Measurements from ENCODE around the gene EXD3. TPM values are rescaled to one million over a fixed set of nuclear protein-coding genes. Genes with fewer than 3 reads are reported as not detected.

EXD3 gene
- total and polyA plus RNA-seq, 2 experiments from 2014 or later: 32.3 to 72.1 TPM

GRCh38 chr9:137316012-137316981 lies 106.7 kb downstream of the EXD3 start:
- Histone ChIP-seq H3K27me3 (no peaks in the 10 kb centered on the region), H3K36me3 (no peaks in the 10 kb centered on the region), H3K4me3 (peak overlapping the region; percentile 22), H3K9me3 (ENCODE audit: low read depth) (no peaks in the 10 kb centered on the region), H3K4me1 (ENCODE audit: low read depth) (peaks cover 28% of the 10 kb centered on the region), H3K27ac (peak overlapping the region; percentile 60)
- no peak for TF ChIP-seq CTCF (IDR thresholded peaks at IDR 0.05; ENCODE audit: low read depth, low read length)
- peak; percentile 56 to 87 for DNase-seq (ENCODE audit: low read depth in 1 of 2, low spot score in 1 of 2)

- Histone ChIP-seq H3K4me3 (peak overlapping the region; percentile 22), H3K27me3 (no peaks in the 10 kb centered on the region), H3K36me3 (no peaks in the 10 kb centered on the region), H3K27ac (peak overlapping the region; percentile 60), H3K9me3 (ENCODE audit: low read depth) (no peaks in the 10 kb centered on the region), H3K4me1 (ENCODE audit: low read depth) (peaks cover 28% of the 10 kb centered on the region)
- DNase-seq (ENCODE audit: low read depth in 1 of 2, low spot score in 1 of 2): no peak
- TF ChIP-seq CTCF (IDR thresholded peaks at IDR 0.05; ENCODE audit: low read depth, low read length): no peak
Observed at GRCh38 chr9:137315581-137316011, 107.4 kb downstream of the EXD3 start.

- Histone ChIP-seq H3K27me3 (no peaks in the 10 kb centered on the region), H3K9me3 (ENCODE audit: low read depth) (no peaks in the 10 kb centered on the region), H3K36me3 (no peaks in the 10 kb centered on the region), H3K4me1 (ENCODE audit: low read depth) (peaks cover 28% of the 10 kb centered on the region), H3K27ac (no peak overlapping the region), H3K4me3 (no peak overlapping the region)
- no peak for DNase-seq (ENCODE audit: low read depth in 1 of 2, low spot score in 1 of 2)
- TF ChIP-seq CTCF (IDR thresholded peaks at IDR 0.05; ENCODE audit: low read depth, low read length): no peak
Observed at GRCh38 chr9:137314561-137315560, 108.1 kb downstream of the EXD3 start.

DNA sequence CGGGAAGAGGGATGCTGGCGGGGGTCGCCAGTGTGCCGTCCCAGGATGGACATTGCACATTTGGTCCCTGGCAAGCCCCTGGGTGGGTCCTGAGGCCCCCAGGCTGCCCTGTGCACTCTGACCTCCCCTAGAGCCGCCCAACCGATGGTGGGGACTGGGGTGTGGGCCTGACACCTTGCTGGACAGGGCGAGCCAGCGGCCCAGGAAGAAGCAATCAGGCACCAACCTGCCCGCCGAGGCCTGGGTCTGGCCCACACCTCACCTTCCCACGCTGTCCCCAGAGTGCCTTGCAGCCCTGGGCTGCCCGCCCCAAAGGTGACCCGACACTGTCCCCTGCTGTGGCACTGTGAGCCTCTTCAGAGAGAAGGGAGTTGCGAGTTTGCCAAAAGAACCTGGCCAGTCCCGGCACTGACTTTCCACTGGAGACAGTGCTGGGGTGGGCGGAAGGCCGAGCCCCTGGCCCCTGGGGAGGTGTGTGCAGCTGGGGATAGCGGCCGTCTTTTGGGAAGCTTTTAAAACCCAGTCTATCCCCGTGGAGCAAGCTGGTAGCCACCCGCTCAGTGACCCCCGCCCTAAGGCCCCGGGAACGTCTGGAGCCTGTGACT lies 108.9 kb downstream of the EXD3 start:
- DNase-seq (ENCODE audit: low read depth in 1 of 2, low spot score in 1 of 2): no peak
- no peak for TF ChIP-seq CTCF (IDR thresholded peaks at IDR 0.05; ENCODE audit: low read depth, low read length)
- Histone ChIP-seq H3K9me3 (ENCODE audit: low read depth) (no peaks in the 10 kb centered on the region), H3K4me1 (ENCODE audit: low read depth) (peaks cover 28% of the 10 kb centered on the region), H3K36me3 (no peaks in the 10 kb centered on the region), H3K4me3 (no peak overlapping the region), H3K27me3 (no peaks in the 10 kb centered on the region), H3K27ac (no peak overlapping the region)

Data from cardiac muscle cell (in vitro differentiated cells and primary cell).